HG03159 (cell line): ENCODE data around the gene GGTLC1.
A peak's percentile ranks its signal among the peaks of the same experiment; 100 is the strongest.

Experiments used
- ATAC-seq: cut with Tn5 transposase; IDR thresholded peaks from one replicate; pipeline ENCODE4 v1.9.1; 2021; ENCODE audit warnings: mild to moderate bottlenecking, moderate library complexity; ENCODE audit not compliant: unreplicated experiment

The GGTLC1 gene

GRCh38 chr20:23966927-23967615 lies 21.5 kb downstream of the GGTLC1 start:
- ATAC-seq = no peak

- ATAC-seq = no peak
Measured at GRCh38 chr20:23966298-23966697, 22.3 kb downstream of the GGTLC1 start.

- ATAC-seq = no peak
Measured at GRCh38 chr20:23963941-23964340, 24.6 kb downstream of the GGTLC1 start.

GRCh38 chr20:23962272-23962671 lies 26.3 kb downstream of the GGTLC1 start:
- ATAC-seq = no peak

GRCh38 chr20:23959054-23959453 lies 29.5 kb downstream of the GGTLC1 start:
- ATAC-seq = no peak

GRCh38 chr20:23955896-23956295 lies 32.7 kb downstream of the GGTLC1 start:
- no peak for ATAC-seq

- ATAC-seq = no peak
Measured at GRCh38 chr20:23954008-23954745, 34.4 kb downstream of the GGTLC1 start.

- no peak for ATAC-seq
Measured at GRCh38 chr20:23946206-23946605, 42.4 kb downstream of the GGTLC1 start.

GRCh38 chr20:23943304-23943703 lies 45.3 kb downstream of the GGTLC1 start:
- ATAC-seq = no peak

- ATAC-seq = no peak
Measured at GRCh38 chr20:23939641-23940040, 48.9 kb downstream of the GGTLC1 start.

- no peak for ATAC-seq
Measured at GRCh38 chr20:23939063-23939462, 49.5 kb downstream of the GGTLC1 start.

GRCh38 chr20:23938118-23938438 lies 50.5 kb downstream of the GGTLC1 start:
- ATAC-seq = no peak

- peak; percentile 88 for ATAC-seq
Measured at GRCh38 chr20:23937303-23938117, 51.1 kb downstream of the GGTLC1 start.
